Ovary (tissue), 3 donors: ENCODE results near the gene RHOC.
A peak's percentile ranks its signal among the peaks of the same experiment; 100 is the strongest.

Experiments used
- CTCF ChIP-seq, 3 donors: fragments of 450-650 bp in 2 of 3; fragments of 200-600 bp in 1 of 3; IDR thresholded peaks; one replicate each; pipeline versions ENCODE4 v1.5.1 to v1.8.0; 2016 to 2022; ENCODE audit warnings: antibody characterized with exemption in 3 of 3, mild to moderate bottlenecking in 1 of 3
- EP300 ChIP-seq: sonication (generic); formaldehyde crosslinking; IDR thresholded peaks from one replicate; pipeline ENCODE4 v1.6.1; 2017; ENCODE audit warnings: antibody characterized with exemption
- POLR2A ChIP-seq: fragments of 450-650 bp; IDR thresholded peaks from one replicate; pipeline ENCODE4 v1.6.1; 2017; ENCODE audit warnings: antibody characterized with exemption, mild to moderate bottlenecking, moderate library complexity
- donor health status: DM: no; HTN: no; CAD: no.

- TF ChIP-seq POLR2A (no peak), CTCF (IDR thresholded peaks at IDR 0.05) (peak in 1 of 3 donors; percentile 9), EP300 (no peak)
Measured at GRCh38 chr1:112715264-112716053, 8.5 kb upstream of the RHOC start, which contains the start of gene PPM1J.
